ENCODE results near the gene GRIK2.

Gene GRIK2

DNA sequence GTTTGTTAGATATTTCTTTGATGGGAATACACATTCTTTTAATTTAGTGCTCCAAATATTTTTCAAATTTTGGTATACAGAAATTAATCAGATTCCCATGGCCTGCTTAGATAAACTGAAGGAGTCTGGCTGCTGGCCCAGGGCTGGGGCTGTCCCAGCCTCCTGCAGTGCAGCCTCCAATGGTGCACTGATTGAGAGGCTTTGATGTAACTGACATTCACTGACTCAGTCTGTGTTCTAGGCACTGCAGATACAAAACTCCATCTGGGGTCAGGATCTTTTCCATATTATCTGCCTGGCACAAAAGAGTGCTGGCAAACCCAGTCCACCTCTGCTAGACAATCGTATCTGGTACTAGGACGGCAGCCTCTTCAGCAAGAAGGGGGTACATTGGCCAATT is 64.8 kb downstream of the GRIK2 start:
- DNase-seq = no peak

DNA sequence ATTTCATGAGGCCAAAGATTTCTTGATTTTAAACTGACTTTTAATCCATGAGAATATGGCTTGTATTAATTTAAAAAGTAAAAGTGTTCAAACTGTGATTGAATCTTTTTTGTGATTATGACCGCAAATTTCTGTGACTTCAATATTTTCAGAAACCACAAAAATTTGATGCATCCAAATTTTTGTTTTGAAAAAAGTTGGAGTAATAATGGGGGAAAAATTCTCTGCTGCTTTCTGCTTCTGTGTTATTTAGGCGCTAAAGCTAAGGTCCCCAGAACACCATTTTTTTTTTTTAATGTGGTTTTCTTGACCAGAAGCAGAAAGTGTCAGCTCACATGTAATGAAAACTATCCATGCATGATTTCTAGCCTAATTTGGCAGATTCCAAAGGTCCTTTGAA is 65.3 kb downstream of the GRIK2 start:
- DNase-seq = no peak

DNA sequence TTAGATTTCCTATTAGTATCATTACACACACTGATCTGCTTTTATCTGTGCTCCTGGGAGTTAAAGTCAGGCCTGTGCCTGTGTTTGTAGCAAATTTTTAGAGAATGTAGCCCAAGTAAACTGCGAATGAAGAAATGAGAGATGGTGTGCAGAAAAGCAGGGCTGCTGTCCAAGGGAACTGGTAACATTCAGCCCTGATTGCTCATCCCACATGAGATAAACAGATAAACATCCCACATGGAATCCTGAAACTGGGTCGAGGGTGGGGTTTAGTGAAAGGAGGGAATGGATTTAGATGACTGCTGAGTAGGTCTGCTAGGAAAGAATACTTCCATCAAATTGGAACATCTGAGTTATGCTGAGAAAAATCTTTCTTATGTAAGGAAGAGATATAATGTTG is 69.1 kb downstream of the GRIK2 start:
- DNase-seq = no peak

DNA sequence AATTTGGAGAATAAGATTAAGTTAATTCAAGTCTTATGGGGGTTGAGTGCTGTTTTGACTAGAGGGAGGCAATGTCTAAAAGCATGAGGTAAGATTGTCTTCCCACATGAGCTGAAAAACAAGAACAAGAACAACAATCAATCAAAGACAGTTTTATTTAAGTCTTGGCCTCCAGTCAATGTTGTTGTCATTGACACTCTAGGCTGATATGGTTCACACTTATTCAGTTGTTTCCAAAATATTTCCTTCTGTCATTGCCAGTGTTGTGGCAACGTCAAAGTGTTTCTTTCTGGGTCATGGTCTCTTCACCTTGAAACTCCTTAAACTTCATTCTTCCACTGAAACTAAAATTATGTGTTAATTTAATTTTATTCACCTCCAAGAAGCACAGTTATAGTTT is 72.4 kb downstream of the GRIK2 start:
- DNase-seq = no peak

DNA sequence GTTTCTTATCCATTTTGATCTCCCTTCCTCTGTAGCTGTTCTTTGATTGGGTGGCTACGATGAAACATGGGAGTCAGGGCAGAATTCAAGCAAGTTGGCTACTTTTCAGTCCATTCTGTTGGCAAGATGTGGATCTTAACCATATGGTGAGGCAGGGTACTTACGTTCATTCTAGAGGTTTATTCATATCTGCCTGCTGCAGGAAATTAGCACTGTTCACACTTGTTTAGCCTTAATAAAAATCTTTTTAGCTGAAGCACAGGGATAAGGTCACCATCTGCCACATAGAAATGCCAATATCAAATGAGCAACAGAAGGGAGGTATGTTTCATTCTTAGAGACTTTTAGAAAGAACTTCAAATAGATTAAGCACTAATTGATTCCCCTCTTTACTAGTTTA is 83.9 kb downstream of the GRIK2 start:
- DNase-seq = no peak

DNA sequence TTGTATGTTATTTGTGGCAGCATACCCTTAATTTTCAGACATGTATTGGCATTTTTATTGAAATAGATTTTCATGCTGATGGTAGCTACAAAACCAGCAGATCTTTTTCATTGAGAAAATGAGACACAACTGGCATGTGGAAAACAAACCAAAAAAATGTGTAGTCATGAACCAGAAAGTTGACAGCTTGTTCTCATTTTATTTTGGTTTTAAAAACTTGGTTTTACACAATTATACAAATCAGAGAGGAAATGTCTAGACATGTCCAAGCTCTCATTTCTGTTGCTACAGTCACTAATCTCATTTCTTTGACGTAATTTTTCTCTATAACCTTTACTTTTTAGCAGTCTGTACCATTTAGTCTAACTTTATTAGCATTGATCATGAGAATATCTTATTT is 85.4 kb downstream of the GRIK2 start:
- no peak for DNase-seq

DNA sequence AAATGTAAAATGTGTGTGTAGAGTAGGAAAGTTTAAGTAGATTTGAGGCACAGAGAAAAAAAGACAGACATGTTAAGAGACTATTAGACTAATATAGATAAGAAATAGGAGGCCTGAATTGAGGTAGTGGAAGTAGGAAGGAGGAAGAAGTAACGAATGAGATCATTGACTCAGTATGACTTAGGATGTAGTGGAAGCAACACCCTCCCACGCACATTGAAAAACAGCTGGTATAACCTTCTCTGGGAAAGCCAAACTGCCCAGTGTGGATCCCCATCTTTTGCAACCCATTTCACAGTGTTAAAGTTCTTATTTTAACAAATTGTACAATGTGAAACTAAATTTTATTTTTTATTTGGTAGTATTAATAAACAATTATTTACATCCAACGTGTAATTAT is 89.1 kb downstream of the GRIK2 start:
- DNase-seq = no peak

DNA sequence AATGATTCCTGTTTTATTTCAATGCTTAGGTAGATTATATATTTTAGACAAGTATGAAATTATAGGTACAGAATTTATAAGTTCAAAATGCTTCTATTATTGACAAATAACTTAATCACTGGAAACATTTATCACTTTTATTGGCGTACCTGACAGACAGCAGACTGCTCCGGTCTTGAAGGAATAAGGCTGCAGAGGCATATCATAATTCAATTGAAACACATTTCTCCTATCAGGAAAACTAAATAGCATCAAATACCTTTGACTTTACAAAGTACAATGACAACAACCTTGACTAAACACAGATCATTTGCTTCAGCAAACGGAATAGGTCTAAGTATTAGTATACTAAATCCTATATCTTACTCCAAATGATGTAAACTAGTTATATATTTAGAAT is 91.3 kb downstream of the GRIK2 start:
- DNase-seq = no peak

DNA sequence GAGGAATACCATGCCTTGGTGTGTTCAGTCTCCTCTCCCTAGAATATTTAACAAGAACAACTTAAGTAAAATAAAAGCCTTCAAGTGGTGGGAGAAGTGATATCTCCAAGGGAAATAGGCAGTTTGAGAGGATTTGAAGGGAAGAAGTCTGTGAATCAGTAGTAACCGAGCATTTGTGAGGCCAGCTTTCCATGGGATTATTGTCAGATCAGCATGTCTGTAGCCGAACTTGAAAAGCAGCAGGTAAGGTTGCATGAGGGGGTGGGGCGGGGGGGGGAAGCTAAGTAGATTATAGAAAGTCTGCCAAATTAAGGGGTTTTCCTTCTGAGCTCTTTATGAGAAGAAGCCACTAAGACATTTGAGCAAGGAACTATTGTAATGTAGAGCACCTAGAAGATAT is 92.6 kb downstream of the GRIK2 start:
- DNase-seq = no peak

DNA sequence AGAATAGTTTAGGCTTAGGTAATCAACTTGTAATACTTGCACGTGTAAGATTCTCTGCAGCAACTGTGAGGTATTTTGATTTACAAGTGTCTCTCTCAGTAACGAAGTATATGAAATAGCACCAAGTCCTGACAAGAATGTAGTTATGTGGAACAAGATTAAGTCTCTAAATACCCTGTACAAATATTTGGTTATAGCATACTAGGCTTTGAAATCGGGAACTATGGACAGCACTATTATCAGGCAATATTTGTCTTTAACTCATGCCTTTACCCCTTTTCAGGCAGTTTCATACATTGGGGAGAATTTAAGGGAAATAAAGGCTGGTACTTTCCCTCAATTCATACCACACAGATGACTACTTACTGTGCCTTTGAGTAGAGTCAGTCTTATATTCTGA is 93.2 kb downstream of the GRIK2 start:
- no peak for DNase-seq

DNA sequence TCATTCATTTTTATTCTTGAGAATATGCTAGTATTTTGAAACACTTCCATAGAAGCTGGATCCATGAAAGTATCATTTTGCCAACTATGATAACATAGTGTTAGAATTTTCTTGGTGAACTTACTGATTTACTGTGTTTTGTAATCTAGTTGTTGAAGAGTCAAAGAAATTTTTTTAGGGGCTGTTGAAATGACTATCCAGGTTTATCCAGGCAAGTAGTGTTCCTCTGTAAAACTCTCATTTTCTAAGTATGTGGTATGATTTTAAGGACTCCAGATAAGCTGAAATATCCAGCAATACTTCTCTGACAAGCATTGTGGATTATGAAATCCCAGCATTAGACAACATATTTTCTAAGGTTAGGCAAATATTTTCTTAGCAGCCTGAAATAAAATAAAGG is 95.9 kb downstream of the GRIK2 start:
- no peak for DNase-seq

DNA sequence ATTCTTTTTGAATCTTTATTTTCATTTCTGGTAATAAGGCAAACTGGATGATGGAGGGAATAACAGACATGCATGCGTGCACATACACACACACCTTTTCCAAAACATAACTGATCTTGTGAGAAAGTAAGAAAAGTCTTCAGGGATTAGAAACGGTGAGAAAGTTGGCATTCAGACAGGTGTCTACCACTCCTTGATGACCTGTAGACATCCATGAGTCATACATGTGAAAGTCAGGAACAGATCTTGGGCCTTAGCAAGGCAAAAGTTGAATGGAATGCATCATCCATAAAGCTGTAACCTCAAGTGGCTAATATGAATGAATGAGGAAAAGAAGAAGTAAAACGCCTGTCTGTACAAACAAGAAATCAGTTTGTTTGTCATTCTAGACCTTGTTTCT is 97.3 kb downstream of the GRIK2 start:
- DNase-seq = no peak

DNA sequence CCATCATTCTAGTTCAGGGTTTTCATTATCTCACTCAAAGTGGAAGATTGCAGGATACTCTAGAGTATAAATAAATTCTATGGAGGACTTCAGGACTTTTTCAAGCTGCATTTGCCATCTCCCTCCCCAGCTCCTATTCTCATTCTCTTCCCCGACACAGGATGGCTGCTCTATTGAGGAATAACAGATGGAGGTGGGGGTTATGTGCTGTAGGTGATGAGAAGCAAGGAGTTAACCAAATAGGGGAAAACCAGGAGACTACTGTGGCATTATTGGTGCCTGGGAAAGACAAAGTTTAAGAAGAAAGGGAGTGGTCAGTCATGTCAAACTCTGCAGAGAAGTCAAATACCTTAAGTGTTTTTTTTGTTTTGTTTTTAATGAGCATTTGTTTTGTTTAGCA is 109.3 kb downstream of the GRIK2 start:
- no peak for DNase-seq

DNA sequence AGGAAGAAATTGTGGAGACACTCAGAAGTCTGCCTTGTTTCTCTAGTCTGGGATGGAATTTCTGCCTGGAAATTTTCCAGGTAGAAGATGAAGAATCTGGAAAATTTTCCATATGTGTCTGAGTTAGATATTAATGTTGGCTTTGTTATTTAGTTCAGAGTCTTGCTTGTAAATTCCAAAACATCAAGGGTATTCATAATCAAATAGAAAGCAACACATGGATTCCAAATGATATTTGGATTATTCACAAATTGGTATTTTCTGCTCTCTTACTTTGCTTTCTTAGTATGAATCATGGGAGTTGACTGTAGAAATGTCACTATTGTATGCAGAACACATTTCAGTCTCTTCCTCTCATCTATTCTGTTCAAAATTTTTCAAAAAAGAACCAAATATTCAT is 116.0 kb downstream of the GRIK2 start:
- no peak for DNase-seq

DNA sequence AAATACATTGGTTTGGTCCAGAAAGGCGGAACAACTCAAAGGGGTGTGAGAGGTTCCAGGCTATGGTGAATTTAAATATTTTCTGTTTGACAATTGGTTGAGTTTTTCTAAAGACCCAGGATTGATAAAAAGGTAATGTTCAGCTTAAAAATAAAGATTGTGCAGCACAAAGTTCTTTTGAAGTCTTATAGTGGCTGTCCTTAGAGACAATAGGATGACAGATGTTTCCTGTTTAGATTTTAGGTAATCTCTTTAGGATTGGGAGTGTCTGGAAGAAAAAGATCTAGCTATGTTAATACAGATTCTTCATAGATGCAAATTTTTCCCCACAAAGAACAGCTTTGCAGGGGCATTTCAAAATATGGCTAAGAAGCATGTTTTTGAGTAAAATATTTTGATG is 119.7 kb downstream of the GRIK2 start:
- DNase-seq = no peak

DNA sequence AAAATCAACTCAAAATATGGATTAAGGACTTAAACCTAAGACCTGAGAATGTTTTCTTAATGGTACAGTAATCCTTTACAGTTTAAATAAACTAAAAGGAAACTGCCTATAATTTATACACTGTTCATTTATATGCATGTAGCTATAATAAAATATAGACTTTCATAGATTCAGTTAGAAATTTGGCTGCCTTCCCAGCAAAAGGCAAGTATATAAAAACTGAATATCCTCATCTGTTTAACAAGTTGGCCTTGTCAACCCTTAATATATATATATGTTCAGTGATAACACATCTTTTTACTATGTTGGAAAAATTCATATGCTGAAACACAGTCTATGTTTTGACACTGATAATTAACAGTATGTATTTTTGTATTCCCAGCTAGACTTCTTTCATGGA is 123.1 kb downstream of the GRIK2 start:
- no peak for DNase-seq

DNA sequence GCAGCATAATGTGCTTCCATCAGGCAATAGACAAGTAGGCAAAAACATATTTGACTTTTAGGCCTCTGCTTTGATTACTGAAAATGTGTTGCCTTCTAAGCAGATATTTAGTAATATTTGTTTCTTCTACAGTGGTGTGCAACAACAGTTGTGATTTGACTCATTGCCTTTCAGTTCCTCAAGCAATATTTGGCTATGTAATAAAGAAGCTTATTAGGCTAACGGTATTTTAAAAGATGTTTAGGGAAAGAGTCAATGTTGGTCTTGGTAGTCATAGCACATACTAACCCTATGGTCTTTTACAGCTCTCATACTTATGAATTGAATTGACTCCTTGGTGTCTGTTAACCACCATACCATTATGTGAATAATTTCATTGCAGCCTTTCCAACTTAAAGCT is 124.1 kb downstream of the GRIK2 start:
- DNase-seq = no peak

DNA sequence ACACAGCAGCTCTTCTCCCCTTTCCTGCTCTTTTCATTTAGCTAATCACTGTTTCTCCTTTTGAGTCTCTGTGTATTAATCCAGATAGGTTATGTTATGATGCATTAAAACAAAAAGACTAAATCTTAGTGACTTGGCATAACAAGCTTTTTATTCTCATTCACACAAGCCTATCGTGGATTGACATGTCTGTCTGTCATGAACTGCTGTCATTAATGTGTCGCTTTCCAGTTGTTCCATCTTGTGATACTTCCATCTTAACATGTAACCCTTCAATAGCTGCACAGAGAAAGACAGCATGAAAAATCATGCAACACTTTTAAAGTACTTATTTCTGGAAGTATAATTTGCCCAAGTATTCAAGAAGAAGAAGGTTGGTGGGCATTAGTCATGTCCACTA is 128.7 kb downstream of the GRIK2 start:
- no peak for DNase-seq

DNA sequence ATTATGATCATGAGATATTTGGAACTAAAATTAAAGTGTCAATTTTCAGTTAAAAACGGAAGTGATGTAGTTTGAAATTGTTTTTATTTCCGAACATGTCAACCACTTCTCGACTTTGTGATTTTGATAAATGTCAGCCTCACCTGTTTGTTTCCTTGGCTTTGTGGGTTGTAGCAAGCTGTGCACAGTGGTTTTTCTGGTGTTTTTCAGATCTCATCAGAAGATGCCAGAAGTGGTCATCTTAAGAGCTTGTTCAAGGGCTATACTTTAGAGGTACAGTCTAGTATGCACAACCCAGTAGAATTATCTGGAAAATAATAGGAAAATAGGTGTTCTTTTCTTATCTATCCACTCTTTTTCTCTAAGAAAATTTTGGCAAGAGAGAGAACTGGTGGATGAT is 134.0 kb downstream of the GRIK2 start:
- no peak for DNase-seq

DNA sequence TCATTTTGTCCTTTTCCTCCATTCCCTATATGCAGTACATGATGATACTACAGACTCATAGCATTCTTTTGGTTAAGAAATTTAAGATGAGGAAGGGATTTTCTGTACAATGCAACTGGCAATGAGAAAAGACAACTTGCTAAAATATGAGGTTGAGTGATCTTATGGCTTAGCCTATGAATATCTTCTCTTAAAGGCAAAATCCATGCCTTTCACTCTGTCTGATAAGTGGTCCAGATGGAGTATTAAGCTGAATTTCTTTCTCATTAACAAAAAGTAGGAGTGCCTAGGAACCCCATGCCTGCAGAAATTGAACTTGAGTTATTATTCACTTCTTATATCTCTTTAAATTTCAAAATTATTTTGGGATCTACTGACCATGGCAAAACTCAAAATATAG is 135.3 kb downstream of the GRIK2 start:
- no peak for DNase-seq

DNA sequence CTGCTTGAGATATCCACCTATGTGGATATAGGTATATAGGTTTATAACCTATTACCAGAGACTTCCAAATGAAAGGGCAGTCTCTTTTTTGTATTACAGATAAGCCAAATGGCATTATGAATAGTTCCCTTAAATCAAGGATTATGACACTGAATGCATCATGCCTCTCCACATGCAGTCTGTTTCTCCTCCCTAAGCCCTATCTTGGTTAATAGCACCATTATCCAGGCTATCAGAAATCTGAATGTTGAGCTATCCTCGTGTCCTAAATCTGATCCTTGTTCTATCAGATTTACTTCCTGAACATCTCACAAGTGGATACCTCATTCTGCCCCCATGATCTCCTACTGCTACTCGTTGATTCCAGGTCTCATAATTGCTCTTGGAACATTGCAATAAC is 138.0 kb downstream of the GRIK2 start:
- no peak for DNase-seq

DNA sequence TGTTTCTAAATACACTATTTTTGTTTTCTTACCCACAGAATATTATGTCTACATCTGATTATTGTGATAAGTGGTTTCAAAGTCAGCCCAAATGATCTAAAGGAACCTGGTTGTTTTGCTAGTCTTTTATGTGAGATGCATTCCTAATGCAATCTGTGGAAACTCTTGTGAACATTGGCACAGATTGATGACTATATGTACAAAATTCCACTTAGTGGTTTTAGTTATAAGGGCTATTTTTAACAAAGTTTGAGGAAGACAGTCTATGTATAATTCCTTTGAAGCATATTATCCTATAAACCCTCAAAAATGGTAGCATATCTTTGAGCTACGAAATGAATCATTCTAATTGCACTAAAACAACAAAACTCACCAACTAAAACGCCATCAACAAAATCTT is 140.9 kb downstream of the GRIK2 start:
- no peak for DNase-seq

DNA sequence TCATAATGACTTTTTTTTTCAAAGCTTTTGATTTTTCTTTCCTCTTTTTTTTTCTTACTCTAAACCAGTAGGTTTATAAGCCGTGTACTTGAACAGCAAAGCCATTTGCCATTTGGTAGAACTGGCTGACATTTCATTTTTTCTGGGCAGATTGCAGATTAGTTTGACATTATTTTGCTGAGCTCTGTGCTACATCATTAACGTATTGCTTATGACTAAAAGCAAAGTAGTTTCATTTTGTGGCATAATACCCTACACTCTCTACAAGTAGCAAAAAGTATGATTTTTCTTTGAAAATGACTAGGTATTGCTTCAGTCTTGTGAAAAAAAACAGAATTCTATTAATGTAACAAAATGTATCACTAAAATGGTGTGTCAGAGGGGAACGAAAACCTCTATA is 141.3 kb downstream of the GRIK2 start:
- no peak for DNase-seq

DNA sequence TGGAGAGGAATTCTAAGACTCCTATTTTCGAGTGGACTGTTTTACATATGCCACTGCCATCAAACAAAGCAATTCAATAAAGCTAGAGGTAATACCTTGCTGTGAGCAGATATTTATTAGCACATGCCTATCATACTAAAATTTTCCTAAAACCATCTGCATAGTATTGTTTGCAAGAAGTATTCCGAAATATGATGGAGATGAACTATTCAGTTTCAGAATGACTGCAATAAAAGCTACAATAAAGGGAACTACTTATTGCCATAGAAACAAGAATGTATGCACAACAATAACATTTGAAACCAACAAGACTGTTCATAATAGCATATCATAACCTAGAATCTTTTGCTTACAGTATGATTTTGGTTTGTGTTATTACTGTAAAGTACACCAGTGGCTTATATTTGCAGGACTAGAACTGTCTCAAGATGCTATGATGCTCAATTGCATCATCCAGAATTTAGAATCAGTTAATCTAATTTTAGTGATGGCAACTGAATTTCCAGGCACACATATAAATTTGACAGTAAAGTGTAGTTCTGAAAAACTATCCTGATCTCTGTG is 144.3 kb downstream of the GRIK2 start:
- no peak for DNase-seq

DNA sequence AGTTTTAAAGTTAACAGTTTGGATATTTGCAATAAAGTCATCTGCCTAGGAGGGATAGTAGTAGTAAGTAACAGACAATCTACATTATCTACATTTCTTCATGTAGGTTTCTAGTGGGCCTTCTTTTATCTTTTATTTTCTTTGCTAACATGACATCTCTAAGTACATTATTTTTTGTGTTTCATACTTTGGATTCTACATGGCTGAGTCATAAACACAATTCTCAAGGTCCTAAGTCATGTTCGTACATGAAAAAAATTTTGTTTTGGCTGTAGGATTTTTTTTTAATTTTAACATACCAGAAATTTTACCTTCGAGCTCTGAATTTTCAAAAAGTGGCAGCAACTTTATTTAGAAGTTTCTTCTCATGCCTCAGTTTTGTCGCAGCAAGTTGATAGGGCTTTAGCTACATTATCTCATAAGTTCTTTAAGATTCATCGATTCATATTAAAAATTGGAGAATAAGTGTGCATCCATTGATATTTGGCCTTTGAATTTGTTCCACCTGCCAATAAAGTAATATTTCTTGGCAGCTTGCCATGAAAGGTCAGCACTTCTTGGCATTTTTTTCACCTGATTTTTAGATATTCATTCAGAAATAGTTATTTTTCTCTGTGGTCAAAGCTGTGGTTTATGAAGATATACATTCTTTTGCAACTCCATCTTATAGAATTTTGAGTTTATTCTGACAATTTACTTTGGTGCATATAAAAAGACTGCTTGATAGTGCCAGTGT is 146.2 kb downstream of the GRIK2 start:
- DNase-seq = no peak
